Hepatocyte (in vitro differentiated cells): ENCODE results near the gene ADAMTSL1. TPM values are rescaled to one million over a fixed set of nuclear protein-coding genes. Genes with fewer than 3 reads are reported as not detected.

Source experiments
- DNase-seq: peaks from one replicate; pipeline ENCODE4 v3.0.0-alpha.2; 2016; ENCODE audit warnings: low spot score
- H2AFZ ChIP-seq: fragments of 200-600 bp; sonication (generic); 2 replicates; pipeline ENCODE4 v1.6.0; 2016; ENCODE audit warnings: antibody characterized with exemption, mild to moderate bottlenecking
- H3K27ac ChIP-seq: fragments of 200-600 bp; sonication (generic); 2 replicates; pipeline ENCODE4 v1.5.1; 2016; ENCODE audit warnings: mild to moderate bottlenecking
- H3K27me3 ChIP-seq: fragments of 200-600 bp; sonication (generic); 2 replicates; pipeline ENCODE4 v1.6.1; 2016
- H3K36me3 ChIP-seq: fragments of 200-600 bp; sonication (generic); replicated peaks from 2 replicates; pipeline ENCODE4 v1.5.1; 2016; ENCODE audit warnings: low read depth; ENCODE audit not compliant: insufficient read depth
- H3K4me1 ChIP-seq: fragments of 200-600 bp; sonication (generic); 2 replicates; pipeline ENCODE4 v1.5.1; 2016; ENCODE audit warnings: mild to moderate bottlenecking, moderate library complexity; ENCODE audit not compliant: insufficient read depth
- H3K4me2 ChIP-seq: fragments of 200-600 bp; sonication (generic); 2 replicates; pipeline ENCODE4 v1.6.0; 2016
- H3K4me3 ChIP-seq: fragments of 200-600 bp; sonication (generic); 2 replicates; pipeline ENCODE4 v1.5.1; 2016; ENCODE audit warnings: mild to moderate bottlenecking
- H3K79me2 ChIP-seq: fragments of 200-600 bp; sonication (generic); 2 replicates; pipeline ENCODE4 v1.6.0; 2017; ENCODE audit warnings: mild to moderate bottlenecking
- H3K9me2 ChIP-seq: fragments of 200-600 bp; sonication (generic); replicated peaks from 2 replicates; pipeline ENCODE4 v1.6.0; 2017; ENCODE audit warnings: mild to moderate bottlenecking; ENCODE audit not compliant: insufficient read depth
- H3K9me3 ChIP-seq: fragments of 200-600 bp; sonication (generic); 2 replicates; pipeline ENCODE4 v1.5.1; 2016; ENCODE audit warnings: low read depth, mild to moderate bottlenecking
- H4K20me1 ChIP-seq: fragments of 200-600 bp; sonication (generic); 2 replicates; pipeline ENCODE4 v1.6.0; 2016; ENCODE audit warnings: mild to moderate bottlenecking; ENCODE audit not compliant: insufficient read depth, poor library complexity, severe bottlenecking
- CTCF ChIP-seq: fragments of 200-600 bp; sonication (generic); IDR thresholded peaks from 2 replicates; pipeline ENCODE4 v1.5.1; 2016; ENCODE audit warnings: antibody characterized with exemption, mild to moderate bottlenecking; ENCODE audit not compliant: poor library complexity
- EZH2 ChIP-seq: fragments of 200-600 bp; sonication (generic); IDR thresholded peaks from 2 replicates; pipeline ENCODE4 v1.6.1; 2016; ENCODE audit warnings: antibody characterized with exemption, mild to moderate bottlenecking, borderline replicate concordance
- EZH2phosphoT487 ChIP-seq: fragments of 200-600 bp; sonication (generic); IDR thresholded peaks from one replicate; pipeline ENCODE4 v1.6.1; 2018; ENCODE audit warnings: antibody characterized with exemption, mild to moderate bottlenecking, low read depth, moderate library complexity; ENCODE audit not compliant: unreplicated experiment, severe bottlenecking
- WGBS: methylation state at CpG from one replicate; pipeline ENCODE4 v1.1.6; 2016; ENCODE audit warnings: low lambda C conversion rate; ENCODE audit errors: missing lambda C conversion rate; 5-methylcytosine and 5-hydroxymethylcytosine counted together
- polyA plus RNA-seq: library from polyadenylated mRNA; unstranded; fragments of >200 nt; fragmentation: Nextera tagmentation; extraction: Ambion mirVana; gene quantifications from 2 replicates; pipeline ENCODE4 v1.2.1, GENCODE V29; 2016
- total RNA-seq: library from RNA; depleted of rRNA; stranded (reverse); fragments of >200 nt; gene quantifications from 2 replicates; pipeline ENCODE4 v1.2.3, GENCODE V29; 2014

The ADAMTSL1 gene
- total and polyA plus RNA-seq, 2 experiments from 2014 or later: 7.2 to 24.0 TPM

GRCh38 chr9:18504707-18505106, 30.8 kb downstream of the ADAMTSL1 start:
- no peaks in the 10 kb centered on the region for H3K36me3 ChIP-seq
- no peak for TF ChIP-seq CTCF
- H3K27ac ChIP-seq: no peak overlapping the region
- no peak for DNase-seq
- no peaks in the 10 kb centered on the region for H3K9me2 ChIP-seq
- no peak overlapping the region for H3K4me2 ChIP-seq
- no peak overlapping the region for H3K4me3 ChIP-seq
- H3K27me3 ChIP-seq: no peaks in the 10 kb centered on the region
- no peaks in the 10 kb centered on the region for H3K9me3 ChIP-seq
- H3K4me1 ChIP-seq: no peaks in the 10 kb centered on the region
- WGBS: 79% methylated on average over 14 of the region's 14 CpGs
- no peaks in the 10 kb centered on the region for H3K79me2 ChIP-seq
- no peaks in the 10 kb centered on the region for H4K20me1 ChIP-seq
- H2AFZ ChIP-seq: no peak overlapping the region

GRCh38 chr9:18507151-18507550, 33.2 kb downstream of the ADAMTSL1 start:
- H3K79me2 ChIP-seq: no peaks in the 10 kb centered on the region
- no peak overlapping the region for H3K4me2 ChIP-seq
- TF ChIP-seq EZH2phosphoT487: no peak
- no peak for TF ChIP-seq EZH2
- no peak for TF ChIP-seq CTCF
- H2AFZ ChIP-seq: no peak overlapping the region
- no peaks in the 10 kb centered on the region for H4K20me1 ChIP-seq
- H3K27me3 ChIP-seq: no peaks in the 10 kb centered on the region
- H3K4me3 ChIP-seq: no peak overlapping the region
- no peak overlapping the region for H3K27ac ChIP-seq
- no peaks in the 10 kb centered on the region for H3K9me3 ChIP-seq
- H3K36me3 ChIP-seq: no peaks in the 10 kb centered on the region
- no peaks in the 10 kb centered on the region for H3K9me2 ChIP-seq
- H3K4me1 ChIP-seq: no peaks in the 10 kb centered on the region
- WGBS: 91% methylated on average over 1 of the region's 1 CpG
- DNase-seq: no peak

GRCh38 chr9:18516514-18516913, 42.6 kb downstream of the ADAMTSL1 start:
- Histone ChIP-seq H3K36me3 (no peaks in the 10 kb centered on the region), H2AFZ (no peak overlapping the region), H3K27me3 (no peaks in the 10 kb centered on the region), H3K9me2 (no peaks in the 10 kb centered on the region), H3K4me1 (no peaks in the 10 kb centered on the region), H3K4me2 (no peak overlapping the region), H3K79me2 (no peaks in the 10 kb centered on the region), H3K27ac (no peak overlapping the region), H3K9me3 (no peaks in the 10 kb centered on the region), H4K20me1 (no peaks in the 10 kb centered on the region), H3K4me3 (no peak overlapping the region)
- TF ChIP-seq EZH2: no peak
- no peak for DNase-seq

- H3K9me2 ChIP-seq: no peaks in the 10 kb centered on the region
- H3K4me2 ChIP-seq: no peak overlapping the region
- DNase-seq: no peak
- no peaks in the 10 kb centered on the region for H4K20me1 ChIP-seq
- no peaks in the 10 kb centered on the region for H3K27me3 ChIP-seq
- H3K36me3 ChIP-seq: no peaks in the 10 kb centered on the region
- H3K27ac ChIP-seq: no peak overlapping the region
- H3K79me2 ChIP-seq: no peaks in the 10 kb centered on the region
- 89% methylated on average over 2 of the region's 2 CpGs for WGBS
- no peak overlapping the region for H2AFZ ChIP-seq
- no peaks in the 10 kb centered on the region for H3K4me1 ChIP-seq
- TF ChIP-seq EZH2 (no peak), CTCF (no peak), EZH2phosphoT487 (no peak)
- H3K4me3 ChIP-seq: no peak overlapping the region
- H3K9me3 ChIP-seq: no peaks in the 10 kb centered on the region
Measured at GRCh38 chr9:18516965-18517364, 43.0 kb downstream of the ADAMTSL1 start.
